CD4-positive, alpha-beta T cell (primary cell): Measurements from ENCODE around the gene AGER. TPM values are rescaled to one million over a fixed set of nuclear protein-coding genes. Genes with fewer than 3 reads are reported as not detected.

Experiments
- ATAC-seq: fragments of 200-7000 bp; cut with Tn5 transposase; one replicate; pipeline ENCODE4 v1.10.0; 2022; ENCODE audit warnings: mild to moderate bottlenecking; ENCODE audit not compliant: poor library complexity
- CTCF ChIA-PET: fragments of 350-600 bp; sonication (Branson Sonifier 250); formaldehyde crosslinking; loops from one replicate; lab custom pipeline; 2021; ENCODE audit warnings: antibody characterized with exemption, inconsistent platforms; lab: Charles Lee
- POLR2A ChIA-PET: fragments of 350-600 bp; sonication (Branson Sonifier 250); formaldehyde crosslinking; loops from one replicate; lab custom pipeline; 2021; ENCODE audit warnings: antibody characterized with exemption, inconsistent platforms; lab: Charles Lee
- DNase-seq, 14 experiments: peaks; one replicate each; pipeline ENCODE4 v3.0.0-alpha.2; 2013 to 2020; ENCODE audit warnings: mixed read lengths in 2 of 14
- H3K27ac ChIP-seq, 2 donors: one replicate each; pipeline versions ENCODE4 v1.5.1 to v1.7.0; 2013; ENCODE audit warnings: low read length in 2 of 2, low read depth in 1 of 2, mild to moderate bottlenecking in 1 of 2
- H3K27me3 ChIP-seq, 2 experiments: 1 replicate in 1 of 2; 2 replicates in 1 of 2; pipeline versions ENCODE4 v1.6.1 to v1.7.0; 2013; ENCODE audit warnings: low read length in 2 of 2, control low read depth in 1 of 2, mild to moderate bottlenecking in 1 of 2, moderate library complexity in 1 of 2; ENCODE audit not compliant: insufficient read depth in 2 of 2, control insufficient read depth in 1 of 2
- H3K36me3 ChIP-seq: one replicate; pipeline ENCODE4 v1.6.1; 2013; ENCODE audit warnings: low read length, control low read depth; ENCODE audit not compliant: insufficient read depth
- H3K4me1 ChIP-seq: one replicate; pipeline ENCODE4 v1.6.1; 2013; ENCODE audit warnings: low read length, control low read depth; ENCODE audit not compliant: insufficient read depth
- H3K4me3 ChIP-seq: one replicate; pipeline ENCODE4 v1.5.1; 2013; ENCODE audit warnings: mild to moderate bottlenecking, low read length, moderate library complexity
- H3K9me3 ChIP-seq, 2 experiments: 1 replicate in 1 of 2; 2 replicates in 1 of 2; pipeline versions ENCODE4 v1.6.1 to v1.7.0; 2013; ENCODE audit warnings: low read length in 2 of 2, mild to moderate bottlenecking in 2 of 2, control low read depth in 1 of 2, moderate library complexity in 1 of 2; ENCODE audit not compliant: control insufficient read depth in 1 of 2, insufficient read depth in 1 of 2
- H3K27ac Mint-ChIP-seq: one replicate; pipeline ENCODE4 v1.8.0; 2020; ENCODE audit warnings: mixed read lengths
- H3K27me3 Mint-ChIP-seq: one replicate; pipeline ENCODE4 v1.8.0; 2021; ENCODE audit warnings: mixed read lengths
- H3K36me3 Mint-ChIP-seq: one replicate; pipeline ENCODE4 v1.8.0; 2021; ENCODE audit warnings: low read depth, mixed read lengths
- H3K4me1 Mint-ChIP-seq: one replicate; pipeline ENCODE4 v1.8.0; 2021; ENCODE audit warnings: low read depth, mixed read lengths
- H3K4me3 Mint-ChIP-seq: one replicate; pipeline ENCODE4 v1.8.0; 2020; ENCODE audit warnings: mild to moderate bottlenecking, mixed read lengths
- H3K9me3 Mint-ChIP-seq: one replicate; pipeline ENCODE4 v1.8.0; 2020; ENCODE audit warnings: mixed read lengths
- CTCF ChIP-seq: fragments of 200-600 bp; IDR thresholded peaks from one replicate; pipeline ENCODE4 v1.8.0; 2022; ENCODE audit warnings: antibody characterized with exemption, mild to moderate bottlenecking
- intact Hi-C, 2 experiments: fragments of 100-400 bp; cut with DNase I in 1 of 2; cut with micrococcal nuclease in 1 of 2; formaldehyde crosslinking; loops; one replicate each; pipeline versions ENCODE4 v1.15.1 to v1.9.0; 2023 to 2025; cut with DNase I, micrococcal nuclease
- total RNA-seq, 174 experiments: library from RNA in 2 of 174; stranded (reverse) in 2 of 174; gene quantifications; one replicate each; pipeline ENCODE4 v1.2.3 and lab custom pipeline; 2021 to 2026

AGER gene
- total RNA-seq, 2 experiments from 2014 or later = 23.5 to 27.0 TPM

- intact Hi-C loops = loop anchor here in 1 of 2 experiments (10.0 kb wide), 1 partner anchor 198 kb away; the partner anchor contains the start of gene DXO
- H3K4me3 ChIP-seq = no peak overlapping the region
- DNase-seq (no peak), ATAC-seq (no peak)
- H3K36me3 ChIP-seq = peaks cover 25% of the 10 kb centered on the region
- Mint-ChIP-seq H3K36me3 (peaks cover 40% of the 10 kb centered on the region), H3K4me3 (peak overlapping the region; percentile 55), H3K27ac (peak overlapping the region; percentile 24), H3K4me1 (peaks cover 66% of the 10 kb centered on the region), H3K27me3 (no peaks in the 10 kb centered on the region), H3K9me3 (no peaks in the 10 kb centered on the region)
- peaks cover 47% of the 10 kb centered on the region for H3K4me1 ChIP-seq
- ChIA-PET CTCF (no interaction called here), POLR2A (interaction anchor here (1.0 kb wide), 1 partner anchor 27 kb away, joined by 4 read pairs; no protein-coding TSS in a partner anchor)
- no peak overlapping the region for H3K27ac ChIP-seq
- H3K27me3 ChIP-seq = no peaks in the 10 kb centered on the region
- H3K9me3 ChIP-seq = no peaks in the 10 kb centered on the region
- no peak for TF ChIP-seq CTCF
Observed at GRCh38 chr6:32173051-32173727, 10.9 kb downstream of the AGER start.

GRCh38 chr6:32171234-32171633 is 12.8 kb downstream of the AGER start:
- Histone ChIP-seq H3K27ac (no peak overlapping the region), H3K27me3 (no peaks in the 10 kb centered on the region), H3K9me3 (no peaks in the 10 kb centered on the region), H3K36me3 (peaks cover 45% of the 10 kb centered on the region), H3K4me1 (peaks cover 32% of the 10 kb centered on the region), H3K4me3 (no peak overlapping the region)
- no peak for TF ChIP-seq CTCF
- peaks cover 48% of the 10 kb centered on the region for H3K4me1 Mint-ChIP-seq
- H3K27me3 Mint-ChIP-seq = no peaks in the 10 kb centered on the region
- POLR2A ChIA-PET = interaction anchor here (0.5 to 1.0 kb wide), 2 partner anchors 19 to 1958 kb away, joined by 3 to 4 read pairs; partner anchors contain the start of genes PBX2 and TRIM26
- intact Hi-C loops = loop anchor here in 1 of 2 experiments (10.0 kb wide), 1 partner anchor 196 kb away; the partner anchor contains the start of gene DXO
- peaks cover 41% of the 10 kb centered on the region for H3K36me3 Mint-ChIP-seq
- peak overlapping the region; percentile 44 for H3K4me3 Mint-ChIP-seq
- ATAC-seq (no peak), DNase-seq (no peak)
- H3K27ac Mint-ChIP-seq = no peak overlapping the region
- CTCF ChIA-PET = no interaction called here
- no peaks in the 10 kb centered on the region for H3K9me3 Mint-ChIP-seq

DNA sequence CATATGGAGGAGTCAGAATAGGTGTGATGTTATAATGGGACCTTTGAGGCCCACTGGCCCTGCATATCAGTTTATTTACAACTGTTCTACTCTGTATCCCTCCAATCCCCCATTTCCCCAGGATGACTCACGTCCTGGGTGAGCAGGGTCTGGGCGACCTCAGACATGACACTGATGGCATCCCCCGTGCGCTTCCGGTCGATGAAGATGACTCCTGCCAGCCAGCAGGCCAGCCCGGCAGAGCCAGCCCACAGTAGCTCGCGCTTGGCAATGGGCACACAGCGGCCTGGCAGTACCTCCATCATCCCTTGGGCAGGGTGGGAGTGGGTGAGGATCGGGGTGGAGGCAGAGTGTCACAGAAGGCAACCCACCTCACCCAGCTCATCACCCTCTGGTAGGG is 13.8 kb downstream of the AGER start:
- Histone ChIP-seq H3K4me3 (no peak overlapping the region), H3K36me3 (peaks cover 45% of the 10 kb centered on the region), H3K27me3 (no peaks in the 10 kb centered on the region), H3K27ac (no peak overlapping the region), H3K4me1 (peaks cover 24% of the 10 kb centered on the region), H3K9me3 (no peaks in the 10 kb centered on the region)
- no peak overlapping the region for H3K4me3 Mint-ChIP-seq
- CTCF ChIA-PET = no interaction called here
- POLR2A ChIA-PET = no interaction called here
- H3K36me3 Mint-ChIP-seq = peaks cover 48% of the 10 kb centered on the region
- H3K27ac Mint-ChIP-seq = no peak overlapping the region
- TF ChIP-seq CTCF = no peak
- H3K27me3 Mint-ChIP-seq = no peaks in the 10 kb centered on the region
- no peak for ATAC-seq
- no peaks in the 10 kb centered on the region for H3K9me3 Mint-ChIP-seq
- no peak for DNase-seq
- peaks cover 42% of the 10 kb centered on the region for H3K4me1 Mint-ChIP-seq
- intact Hi-C loops = loop anchor here in 1 of 2 experiments (10.0 kb wide), 1 partner anchor 195 kb away; the partner anchor contains the start of gene DXO
